SKM-1 treated with dmso at 0.1 percent for 144 hours (cell line): ENCODE results near the gene RPS6KC1.
A peak's percentile ranks its signal among the peaks of the same experiment; 100 is the strongest.
"Not testable (repeated sequence)": the region's sequence is repeated elsewhere in the genome, so short reads cannot be mapped to it uniquely, and the experiment has no call there.

Experiments
- DNase-seq: peaks from one replicate; lab custom pipeline; 2025; ENCODE audit not compliant: unreplicated experiment; lab: John Stamatoyannopoulos, UW

Gene RPS6KC1

DNA sequence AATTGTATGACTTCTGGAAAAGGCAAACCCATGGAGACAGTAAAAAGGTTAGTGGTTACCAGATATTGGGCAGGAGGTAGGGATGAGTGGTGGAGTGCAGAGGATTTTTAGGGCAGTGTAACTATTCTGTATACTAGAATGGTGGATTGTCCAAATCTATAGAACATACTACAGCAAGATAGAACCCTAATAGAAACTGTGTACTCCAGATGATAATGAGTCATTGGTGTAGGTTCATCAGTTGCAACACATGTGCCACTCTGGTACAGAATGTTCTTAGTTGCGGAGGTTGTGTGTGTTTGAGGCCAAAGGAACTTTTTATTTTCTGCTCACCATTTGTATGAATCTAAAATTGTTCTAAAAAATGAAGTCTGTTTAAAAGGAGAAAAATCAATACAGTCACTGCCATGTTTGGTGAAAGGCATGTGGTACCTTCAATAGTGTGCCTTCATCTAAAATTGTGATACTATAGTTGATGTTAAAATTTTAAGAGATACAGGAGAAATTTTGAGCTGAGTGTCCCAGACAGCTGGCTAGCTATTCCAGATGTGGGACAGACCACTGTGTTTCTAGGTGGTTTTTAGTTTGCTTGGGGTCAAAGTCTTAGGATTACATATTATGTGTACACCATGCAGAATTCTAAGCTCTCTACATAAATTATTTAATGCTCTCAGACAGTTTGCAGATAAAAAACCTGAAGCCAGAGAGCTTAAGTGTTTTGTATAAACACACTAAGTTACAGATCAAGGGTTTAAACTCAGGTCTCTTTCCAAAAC, 150.5 kb downstream of the RPS6KC1 start:
- no peak for DNase-seq

DNA sequence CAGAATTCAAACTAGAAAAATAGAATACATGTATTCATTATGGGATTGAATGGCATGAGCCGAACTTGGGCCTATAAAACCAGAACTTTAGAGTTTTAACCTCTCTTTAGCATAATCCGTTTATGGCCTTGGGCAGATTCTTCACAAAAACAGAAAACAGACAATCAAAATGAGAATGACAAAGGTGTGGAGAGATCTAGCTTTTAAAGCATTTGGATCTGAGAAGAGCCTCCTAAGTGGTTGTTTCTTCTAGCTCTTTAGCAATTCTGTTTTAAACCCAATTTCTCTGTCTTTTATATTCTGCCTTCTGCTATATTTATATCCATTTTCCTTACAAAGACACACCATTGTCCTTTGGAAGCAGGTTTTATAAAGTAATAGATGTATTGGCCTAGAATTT, 160.2 kb downstream of the RPS6KC1 start:
- no peak for DNase-seq

DNA sequence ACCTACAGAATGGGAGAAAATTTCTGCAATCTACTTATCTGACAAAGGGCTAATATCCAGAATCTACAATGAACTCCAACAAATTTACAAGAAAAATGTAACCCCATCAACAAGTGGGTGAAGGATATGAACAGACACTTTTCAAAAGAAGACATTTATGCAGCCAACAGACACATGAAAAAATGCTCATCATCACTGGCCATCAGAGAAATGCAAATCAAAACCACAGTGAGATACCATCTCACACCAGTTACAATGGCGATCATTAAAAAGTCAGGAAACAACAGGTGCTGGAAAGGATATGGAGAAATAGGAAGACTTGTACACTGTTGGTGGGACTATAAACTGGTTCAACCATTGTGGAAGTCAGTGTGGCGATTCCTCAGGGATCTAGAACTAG, 168.0 kb downstream of the RPS6KC1 start:
- not testable (repeated sequence) for DNase-seq

DNA sequence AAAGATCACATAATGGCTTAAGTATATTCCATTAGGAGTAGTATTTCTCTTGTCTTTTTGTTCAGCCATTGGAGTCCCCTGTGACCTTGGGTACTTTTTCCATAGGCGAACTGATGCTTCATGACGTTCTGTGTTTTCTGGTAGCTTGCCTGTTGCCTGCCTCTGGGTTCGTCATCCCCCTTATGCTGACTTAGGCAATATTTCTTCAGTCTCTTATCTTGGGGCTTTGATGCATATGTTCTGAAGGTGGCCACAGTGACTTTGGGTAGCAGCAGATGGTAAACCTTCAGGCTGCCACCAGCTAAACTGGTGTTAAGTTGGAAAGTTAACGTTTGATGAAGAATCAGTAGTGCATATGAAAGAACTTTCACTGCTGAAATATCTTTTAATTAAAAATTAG, 170.2 kb downstream of the RPS6KC1 start:
- DNase-seq = no peak

DNA sequence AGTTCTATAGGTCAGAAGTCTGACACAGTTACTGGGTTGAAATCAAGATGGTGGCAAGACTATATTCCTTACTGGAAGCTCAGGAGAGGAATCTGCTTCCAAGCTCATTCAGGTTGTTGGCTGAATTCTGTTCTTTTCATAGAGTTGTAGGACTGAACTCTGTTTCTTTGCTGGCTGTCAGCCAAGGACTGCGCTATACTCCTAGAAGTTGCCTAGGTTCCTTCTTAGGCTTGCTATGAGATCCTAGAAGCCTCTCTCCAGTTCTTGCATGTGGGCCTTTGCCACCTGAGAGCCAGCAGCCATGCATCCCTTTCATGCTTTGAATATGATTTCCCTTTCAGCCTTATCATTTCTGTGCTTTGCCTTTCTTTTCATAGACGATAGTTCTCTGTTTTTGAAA, 176.4 kb downstream of the RPS6KC1 start:
- no peak for DNase-seq

DNA sequence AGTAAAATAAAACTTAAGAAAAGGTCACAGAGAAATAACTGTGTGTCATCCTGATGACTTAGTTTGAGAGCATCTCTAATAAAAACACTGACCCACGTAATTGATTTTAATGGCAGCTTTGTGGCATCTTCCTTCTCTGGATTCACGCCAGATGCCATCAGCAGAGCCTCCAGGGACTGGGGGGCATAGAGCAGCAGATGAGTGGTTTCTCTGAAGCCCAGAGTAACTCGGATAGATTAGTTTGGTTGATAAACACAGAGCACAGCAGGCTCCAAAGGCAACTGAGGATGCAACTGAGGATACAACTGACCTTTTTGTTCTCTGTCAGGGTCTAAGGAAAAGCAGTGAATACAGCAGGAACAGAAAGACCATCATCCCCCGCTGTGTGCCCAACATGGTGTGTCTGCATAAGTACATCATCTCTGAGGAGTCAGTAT, 180.8 kb downstream of the RPS6KC1 start:
- no peak for DNase-seq

DNA sequence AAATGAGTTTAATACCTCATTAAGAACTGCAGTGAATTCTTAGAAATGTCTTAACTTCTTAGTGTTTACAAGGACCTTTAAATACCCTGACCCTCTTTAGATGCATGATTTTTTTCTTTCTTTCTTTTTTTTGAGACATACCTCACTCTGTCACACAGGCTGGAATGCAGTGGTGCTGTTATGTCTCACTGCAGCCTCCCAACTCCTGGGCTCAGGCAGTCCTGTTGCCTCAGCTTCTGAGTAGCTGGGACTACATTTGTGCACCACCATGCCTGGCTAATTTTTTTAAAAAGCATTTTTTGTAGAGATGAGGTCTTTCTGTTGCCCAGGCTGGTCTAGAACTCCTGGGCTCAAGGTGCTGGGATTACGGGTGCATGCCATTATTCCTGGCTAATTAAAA, 191.8 kb downstream of the RPS6KC1 start:
- DNase-seq = no peak

DNA sequence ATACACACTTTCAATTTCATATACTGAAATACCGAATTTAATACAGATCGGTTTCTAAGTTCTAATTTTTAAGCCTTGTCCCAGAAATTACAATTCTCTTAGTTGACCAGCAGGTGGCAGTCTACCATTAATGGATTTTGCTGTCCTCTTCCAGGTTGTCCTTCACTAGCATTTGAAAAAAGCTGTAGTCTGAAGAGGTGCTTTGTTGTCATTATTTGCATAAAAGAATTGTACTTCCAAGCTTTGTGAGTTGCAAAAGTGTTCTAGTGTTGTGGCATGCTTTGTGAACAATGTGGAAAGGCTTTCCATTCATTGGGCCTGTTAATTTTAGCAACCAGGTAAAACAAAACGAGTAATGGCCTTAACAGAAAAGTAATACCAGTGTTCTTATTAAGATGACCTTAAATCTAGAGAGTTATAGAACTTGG, 193.6 kb downstream of the RPS6KC1 start:
- DNase-seq = peak; percentile 66

DNA sequence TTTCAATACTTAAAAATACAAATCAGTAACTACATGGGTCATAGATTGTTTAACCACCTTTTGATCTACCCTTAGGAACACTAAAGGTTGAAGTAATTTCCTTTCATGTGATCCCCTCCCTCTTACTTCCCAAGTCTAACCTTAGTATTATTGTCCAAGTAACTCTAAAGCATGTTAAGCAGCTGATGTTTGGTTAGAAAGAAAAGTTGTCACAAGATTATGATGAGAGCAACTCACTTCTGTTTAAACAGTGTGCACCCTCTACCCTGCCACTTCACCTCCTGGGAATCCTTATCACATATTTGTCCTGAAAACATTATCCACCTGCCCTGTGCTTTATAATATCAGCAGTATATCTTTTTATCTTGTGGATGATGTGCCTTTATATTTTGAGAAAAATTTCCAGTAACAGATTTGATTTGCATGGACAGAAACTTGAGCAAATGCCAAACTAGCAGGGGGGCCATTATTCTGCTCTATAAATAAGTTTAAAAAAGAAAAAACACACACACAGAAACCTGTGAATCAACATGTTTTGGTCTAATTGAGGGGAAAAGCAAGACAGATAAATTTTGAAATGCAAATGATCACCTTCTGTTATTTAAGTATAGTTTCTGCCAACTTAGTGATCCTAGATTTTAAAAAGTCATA, 194.3 kb downstream of the RPS6KC1 start:
- DNase-seq = no peak

DNA sequence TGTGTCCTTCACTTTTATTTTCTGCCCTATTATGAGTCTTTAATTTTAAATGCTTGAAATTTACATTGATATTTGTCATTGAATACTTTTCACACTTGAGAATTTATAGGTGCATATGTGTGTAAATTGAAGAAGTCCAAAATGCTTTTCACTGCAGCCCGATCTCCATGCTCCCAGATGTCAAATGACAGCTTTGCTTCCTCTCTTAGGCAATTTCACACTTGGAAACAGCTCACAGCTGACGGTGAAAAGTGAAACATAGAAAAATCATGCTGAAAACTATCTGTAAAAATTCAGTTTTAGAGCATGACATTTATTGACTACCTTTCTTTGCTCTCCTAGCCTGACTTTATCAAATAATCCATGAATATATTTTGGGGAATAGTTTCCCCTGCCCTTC, 196.0 kb downstream of the RPS6KC1 start:
- DNase-seq = no peak

DNA sequence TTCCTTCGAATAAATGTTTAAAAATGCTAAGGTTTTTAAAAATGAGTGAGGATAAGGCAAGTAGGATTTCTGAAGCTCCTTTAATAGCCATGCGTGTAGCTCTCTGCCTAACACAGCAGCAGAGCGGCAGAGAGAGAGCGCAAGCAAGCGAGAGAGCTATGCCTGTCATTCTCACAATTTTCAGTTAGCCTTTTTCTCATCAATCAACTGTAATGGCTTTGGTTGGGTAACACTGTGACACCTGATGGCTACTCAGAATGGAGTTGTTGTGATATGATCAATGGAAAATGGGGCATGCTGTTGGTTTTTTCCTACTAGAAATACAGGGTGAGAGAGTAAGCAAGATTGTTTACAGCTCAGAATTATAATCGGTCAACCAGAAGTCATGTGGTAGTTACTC, 198.4 kb downstream of the RPS6KC1 start:
- no peak for DNase-seq

DNA sequence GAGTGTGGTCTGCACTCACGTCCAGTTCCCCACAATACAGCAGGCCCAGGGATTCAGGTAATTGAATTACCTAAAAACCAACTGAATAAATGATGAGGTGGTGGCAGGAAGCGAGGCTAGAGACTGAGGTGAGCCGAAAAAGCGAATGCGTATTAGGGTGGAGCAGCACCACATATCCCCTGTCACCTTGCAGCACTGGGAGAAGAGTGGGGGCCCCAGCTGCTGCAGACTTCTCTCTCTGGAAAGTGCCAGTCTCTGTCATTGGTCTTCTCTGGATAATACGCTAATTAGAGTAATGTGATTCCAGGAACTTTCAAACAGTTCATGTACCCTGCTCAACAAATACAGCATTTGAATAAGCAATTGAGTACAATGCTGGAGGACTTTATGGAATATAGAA, 199.0 kb downstream of the RPS6KC1 start:
- no peak for DNase-seq

DNA sequence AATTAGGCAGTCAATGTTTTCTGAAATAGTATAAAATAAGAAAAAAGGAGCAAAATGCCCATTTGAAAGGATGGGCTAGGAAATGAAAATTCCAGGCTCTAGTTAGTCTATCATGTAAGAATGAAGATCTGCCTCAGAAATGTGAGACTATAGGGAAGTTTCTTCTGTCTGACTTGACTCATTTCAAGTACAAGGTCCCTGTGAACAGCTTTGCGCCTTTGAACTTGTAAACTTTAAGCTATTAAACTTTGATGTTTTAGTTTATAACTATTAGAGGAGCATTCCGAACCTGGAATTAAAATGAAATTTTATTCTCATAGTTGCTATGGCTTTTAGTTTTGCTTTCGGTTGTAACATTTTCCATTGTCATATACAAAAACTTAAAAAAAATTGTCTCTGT, 199.4 kb downstream of the RPS6KC1 start:
- DNase-seq = no peak

DNA sequence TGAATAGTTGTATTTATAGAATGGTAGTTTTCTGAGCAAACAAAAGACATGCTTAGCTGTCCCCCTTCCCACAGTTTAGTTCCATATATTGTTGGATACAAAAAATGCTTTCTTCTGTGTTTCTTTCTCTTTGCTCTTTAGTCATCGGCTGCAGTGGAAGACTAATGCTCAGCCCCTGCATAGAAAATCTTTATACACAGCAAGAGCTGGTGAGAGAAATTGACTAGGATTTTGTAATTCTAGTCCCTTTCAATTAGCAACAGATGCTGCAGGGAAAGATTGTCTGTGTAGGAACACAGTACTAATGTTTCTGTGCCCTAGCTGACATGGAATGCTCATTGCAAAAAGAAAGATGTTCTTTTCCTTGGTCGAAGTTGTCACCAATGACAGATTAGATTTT, 200.9 kb downstream of the RPS6KC1 start:
- no peak for DNase-seq

DNA sequence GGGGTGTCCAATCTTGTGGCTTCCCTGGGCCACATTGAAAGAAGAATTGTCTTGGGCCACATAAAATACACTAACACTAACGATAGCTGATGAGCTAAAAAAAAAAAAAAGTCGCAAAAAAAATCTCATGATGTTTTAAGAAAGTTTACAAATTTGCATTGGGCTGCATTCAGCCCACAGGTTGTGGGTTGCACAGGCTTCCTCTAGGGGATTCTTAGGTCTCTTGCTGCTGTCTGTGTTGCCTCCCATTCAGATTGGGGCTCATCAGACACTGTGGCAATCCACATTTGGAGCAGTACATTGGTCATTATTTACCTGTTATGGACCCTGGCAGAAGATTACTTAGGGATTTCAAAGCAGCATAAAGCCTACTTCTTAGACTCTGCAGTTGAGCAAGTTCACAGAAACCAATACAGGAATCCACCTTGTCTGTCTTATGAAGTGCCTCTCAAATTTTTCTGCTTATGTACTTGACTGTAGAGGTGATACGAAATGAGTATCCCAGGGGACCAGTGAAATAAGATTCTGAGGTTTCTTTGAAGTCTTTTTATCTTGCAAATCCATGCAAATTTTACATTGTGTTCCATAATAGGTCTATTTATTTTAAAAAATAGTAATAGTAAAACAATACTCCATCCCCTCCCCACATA, 205.5 kb downstream of the RPS6KC1 start:
- DNase-seq = no peak

DNA sequence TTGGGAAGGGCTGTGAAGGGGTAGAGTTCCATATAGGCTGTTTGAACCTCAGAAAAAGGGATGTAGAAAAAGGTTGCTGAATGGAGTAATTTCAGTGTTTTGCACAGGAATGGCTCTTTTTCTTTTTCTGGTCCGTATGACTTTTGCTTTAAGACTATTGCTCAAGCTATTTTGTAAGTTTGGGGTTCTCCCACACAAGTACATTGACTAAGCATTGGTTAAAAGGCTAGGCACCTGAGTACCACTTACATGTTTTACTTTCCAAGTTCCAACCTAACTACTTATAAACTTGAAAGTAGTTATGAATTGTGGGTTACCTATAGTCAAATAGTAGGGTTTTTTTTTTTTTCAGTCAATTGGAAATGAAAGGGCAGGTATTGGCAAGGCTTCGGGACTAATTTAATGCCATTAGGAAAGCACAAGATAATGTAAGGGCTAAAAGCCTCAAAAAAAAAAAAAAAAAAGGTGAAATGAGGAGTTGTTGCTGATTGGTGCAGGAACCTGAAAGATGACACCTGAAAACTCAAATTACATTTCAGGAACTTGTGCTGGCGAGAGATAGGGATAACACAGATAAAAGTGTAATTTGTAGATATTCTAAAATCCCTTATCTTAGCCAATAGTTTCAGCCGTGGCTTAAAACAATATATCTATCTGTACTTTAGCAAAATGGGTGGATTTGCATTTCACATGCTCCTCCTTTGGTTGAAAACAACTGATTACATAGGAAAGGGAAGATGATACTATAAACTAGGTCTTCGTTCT, 209.5 kb downstream of the RPS6KC1 start:
- DNase-seq = no peak

DNA sequence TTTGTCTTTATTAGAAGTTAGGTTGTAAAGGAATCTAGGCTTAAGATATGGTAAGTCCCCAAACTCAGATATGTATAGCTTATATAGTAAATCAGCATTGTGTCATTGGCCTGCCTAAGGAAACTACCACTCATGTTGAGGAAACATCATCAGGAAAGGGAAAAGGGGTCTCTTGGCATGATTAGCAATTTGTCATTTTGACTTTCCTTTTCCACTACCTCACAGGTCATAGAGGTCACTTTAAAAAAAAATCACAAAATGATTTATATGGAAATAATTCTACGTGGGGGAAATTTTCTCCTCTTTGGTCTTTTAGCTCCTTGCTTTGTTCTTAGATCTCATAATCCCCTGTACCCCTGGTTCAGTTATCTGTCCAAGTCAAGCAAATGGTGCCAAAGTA, 213.5 kb downstream of the RPS6KC1 start:
- DNase-seq = no peak

DNA sequence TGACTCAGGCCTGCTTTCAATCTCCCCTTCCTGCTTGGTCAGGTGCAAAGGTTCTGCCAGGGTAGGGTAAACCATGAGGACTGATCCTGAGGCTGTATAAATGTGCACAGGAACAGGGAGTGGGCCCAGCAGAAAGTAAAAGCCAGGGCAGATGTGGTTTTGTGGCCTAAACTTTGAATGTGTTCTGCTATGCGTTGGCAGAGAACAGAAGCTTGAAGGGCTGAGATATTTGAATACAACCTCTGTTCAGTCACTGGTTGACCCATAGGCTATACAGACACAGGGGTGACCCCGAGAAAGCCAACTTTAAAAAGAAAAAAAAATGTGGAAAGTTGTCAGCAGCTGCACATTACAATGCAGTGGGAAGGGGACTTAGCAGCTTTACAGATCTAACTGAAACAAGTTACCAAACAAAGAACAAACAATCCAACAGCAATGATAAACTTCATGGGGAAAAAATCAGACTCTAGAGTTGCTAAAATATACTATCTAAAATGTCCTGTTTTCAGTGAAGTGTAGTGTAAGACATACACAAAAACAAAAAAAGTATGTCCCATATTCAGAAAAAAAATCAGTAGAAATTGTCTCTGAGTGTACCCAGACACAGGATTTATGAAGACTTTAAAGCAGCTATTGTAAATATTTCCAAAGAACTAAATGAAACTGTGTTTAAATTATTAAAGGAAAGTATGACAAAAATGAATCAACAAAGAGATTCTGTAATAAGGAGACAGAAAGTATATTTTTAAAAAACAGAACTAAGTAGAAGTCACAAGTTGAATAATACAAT, 216.1 kb downstream of the RPS6KC1 start:
- no peak for DNase-seq

DNA sequence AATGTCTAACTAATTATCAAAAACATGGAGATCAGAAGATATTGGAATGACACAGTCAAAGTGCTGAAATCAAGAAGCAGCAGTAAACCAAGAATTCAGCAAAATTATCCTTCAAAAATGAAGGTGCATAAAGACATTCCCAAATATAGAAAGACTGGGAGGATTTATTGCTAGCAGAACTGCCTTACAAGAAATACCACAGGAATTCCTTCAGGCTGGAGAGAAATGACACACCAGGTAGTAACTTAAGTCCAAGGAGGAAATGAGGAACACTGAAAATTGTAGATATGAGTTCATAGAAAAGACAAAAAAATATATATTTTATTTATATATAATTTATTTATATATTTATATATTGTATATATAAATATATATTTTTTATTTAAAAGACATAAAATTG, 217.2 kb downstream of the RPS6KC1 start:
- no peak for DNase-seq

DNA sequence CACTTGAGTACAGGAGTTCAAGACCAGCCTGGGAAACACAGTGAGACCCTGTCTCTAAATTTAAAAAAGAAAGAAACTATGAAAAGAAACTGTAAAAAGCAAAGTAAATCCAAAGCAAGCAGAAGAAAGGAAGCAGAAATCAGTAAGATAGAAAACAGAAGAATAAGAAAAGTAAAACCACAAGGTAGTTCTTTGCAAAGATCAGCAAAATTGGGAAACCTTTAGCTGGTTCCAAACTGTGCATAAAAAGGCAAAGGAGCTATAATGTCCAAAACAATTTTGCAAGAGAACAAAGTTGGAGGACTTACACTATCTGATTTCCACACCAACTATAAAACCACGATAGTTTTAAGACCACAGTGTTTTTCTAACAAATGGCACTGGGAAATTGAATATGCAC, 218.8 kb downstream of the RPS6KC1 start:
- no peak for DNase-seq

DNA sequence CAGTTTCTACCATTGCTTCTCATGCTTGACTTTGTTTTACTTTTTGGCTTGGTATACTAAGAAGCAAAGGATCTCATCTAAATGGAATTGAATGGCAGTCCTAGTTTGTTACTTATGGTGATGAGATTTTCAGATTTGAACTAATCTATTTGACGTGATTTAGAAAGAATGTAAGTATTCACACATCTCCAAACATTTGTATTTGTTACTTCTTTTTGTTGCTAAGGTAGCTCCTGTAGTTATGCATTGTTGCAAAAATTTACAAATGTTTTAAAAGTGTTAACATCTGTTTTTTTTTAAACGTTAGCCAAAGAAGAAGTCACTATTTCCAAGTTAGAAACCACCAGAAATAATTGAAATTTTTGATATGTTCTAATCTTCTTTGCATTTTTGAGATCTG, 222.5 kb downstream of the RPS6KC1 start:
- no peak for DNase-seq
